Stomach (tissue), 9 donors: ENCODE measurements around the gene TF. TPM values are rescaled to one million over a fixed set of nuclear protein-coding genes. Genes with fewer than 3 reads are reported as not detected.

ENCODE experiments used
- DNase-seq, 2 donors: peaks; one replicate each; pipeline versions ENCODE4 v3.0.0 to v3.0.0-alpha.2; 2013 to 2019
- H3K27ac ChIP-seq, 5 donors: fragments of 200-600 bp in 4 of 5; sonication (generic) in 4 of 5; one replicate each; pipeline ENCODE4 v1.5.1; 2013 to 2019; ENCODE audit warnings: mild to moderate bottlenecking in 1 of 5, moderate library complexity in 1 of 5
- H3K27me3 ChIP-seq, 3 donors: fragments of 200-600 bp; sonication (generic); one replicate each; pipeline ENCODE4 v1.5.1; 2017 to 2019; ENCODE audit warnings: mixed run types in 1 of 3
- H3K36me3 ChIP-seq, 4 donors: fragments of 200-600 bp; sonication (generic); 1 replicate in 3 of 4; 2 replicates in 1 of 4; pipeline ENCODE4 v1.5.1; 2016 to 2019
- H3K4me1 ChIP-seq, 4 donors: fragments of 200-600 bp; sonication (generic); one replicate each; pipeline ENCODE4 v1.5.1; 2016 to 2019
- H3K4me3 ChIP-seq, 4 donors: fragments of 200-600 bp; sonication (generic) in 3 of 4; one replicate each; pipeline ENCODE4 v1.5.1; 2016 to 2019; ENCODE audit warnings: mild to moderate bottlenecking in 1 of 4
- H3K9me3 ChIP-seq, 4 donors: fragments of 200-600 bp; sonication (generic); one replicate each; pipeline ENCODE4 v1.5.1; 2016 to 2019
- EP300 ChIP-seq: sonication (generic); formaldehyde crosslinking; IDR thresholded peaks from one replicate; pipeline ENCODE4 v1.6.1; 2017; ENCODE audit warnings: antibody characterized with exemption
- POLR2A ChIP-seq, 4 donors: fragments of 450-650 bp; IDR thresholded peaks; one replicate each; pipeline ENCODE4 v1.6.1; 2016; ENCODE audit warnings: antibody characterized with exemption in 4 of 4, control low read depth in 2 of 4, mild to moderate bottlenecking in 1 of 4, moderate library complexity in 1 of 4
- POLR2AphosphoS5 ChIP-seq, 3 donors: sonication (generic); formaldehyde crosslinking; IDR thresholded peaks; one replicate each; pipeline ENCODE4 v1.6.1; 2016; ENCODE audit warnings: antibody characterized with exemption in 3 of 3
- WGBS, 5 donors: extraction: QIAGEN DNeasy Blood & Tissue Kit in 3 of 5; methylation state at CpG; one replicate each; pipeline versions ENCODE4 v1.1.5 to v1.1.7; 2013 to 2018; 5-methylcytosine and 5-hydroxymethylcytosine counted together
- intact Hi-C: fragments of 100-400 bp; cut with DNase I; formaldehyde crosslinking; loops from one replicate; pipeline ENCODE4 v1.15.1; 2023; ENCODE audit warnings: low total_unique reads
- polyA plus RNA-seq, 3 donors: library from polyadenylated mRNA; stranded (reverse); fragments of 200-250 nt; gene quantifications; one replicate each; pipeline ENCODE4 v1.2.3, GENCODE V29; 2013
- total RNA-seq, 5 donors: library from RNA; depleted of rRNA; stranded (reverse); fragments of >200 nt; gene quantifications; one replicate each; pipeline versions ENCODE4 v1.1.0 to v1.2.3, GENCODE V29; 2014 to 2016
- TF ChIP-seq, protein P1 (sequence below), 7 experiments: fragments of 450-650 bp in 4 of 7; fragments of 200-600 bp in 3 of 7; sonication (generic) in 3 of 7; IDR thresholded peaks; one replicate each; pipeline ENCODE4 v1.5.1; 2016 to 2019; ENCODE audit warnings: antibody characterized with exemption in 7 of 7, control low read depth in 2 of 7, mild to moderate bottlenecking in 1 of 7
- donor health status: healthy with polysubstance abuse.
- donor health status: Bipolar disorder and iron deficiency.
- donor health status: healthy.

The TF gene
- total and polyA plus RNA-seq, 8 donors = under 0.01 to 16.2 (median 0.68) TPM; not detected in 1

GRCh38 chr3:133825969-133826727 lies 80.0 kb downstream of the TF start:
- H3K4me1 ChIP-seq = peaks cover 0 to 9% (median 4%) of the 10 kb centered on the region in 4 donors
- H3K9me3 ChIP-seq = no peaks in the 10 kb centered on the region
- intact Hi-C loops = no loop called here
- no peak overlapping the region for H3K27ac ChIP-seq
- H3K36me3 ChIP-seq = peaks cover 0 to 53% (median 46%) of the 10 kb centered on the region in 4 donors
- no peak overlapping the region for H3K4me3 ChIP-seq
- H3K27me3 ChIP-seq = no peaks in the 10 kb centered on the region
- 82 to 89% (median 85%) methylated on average over 12 of the region's 12 CpGs for WGBS, 5 donors
- DNase-seq = no peak
- TF ChIP-seq POLR2A (IDR thresholded peaks at IDR 0.05) (no peak), POLR2AphosphoS5 (IDR thresholded peaks at IDR 0.05) (no peak), EP300 (no peak)
- TF ChIP-seq, protein P1, sequence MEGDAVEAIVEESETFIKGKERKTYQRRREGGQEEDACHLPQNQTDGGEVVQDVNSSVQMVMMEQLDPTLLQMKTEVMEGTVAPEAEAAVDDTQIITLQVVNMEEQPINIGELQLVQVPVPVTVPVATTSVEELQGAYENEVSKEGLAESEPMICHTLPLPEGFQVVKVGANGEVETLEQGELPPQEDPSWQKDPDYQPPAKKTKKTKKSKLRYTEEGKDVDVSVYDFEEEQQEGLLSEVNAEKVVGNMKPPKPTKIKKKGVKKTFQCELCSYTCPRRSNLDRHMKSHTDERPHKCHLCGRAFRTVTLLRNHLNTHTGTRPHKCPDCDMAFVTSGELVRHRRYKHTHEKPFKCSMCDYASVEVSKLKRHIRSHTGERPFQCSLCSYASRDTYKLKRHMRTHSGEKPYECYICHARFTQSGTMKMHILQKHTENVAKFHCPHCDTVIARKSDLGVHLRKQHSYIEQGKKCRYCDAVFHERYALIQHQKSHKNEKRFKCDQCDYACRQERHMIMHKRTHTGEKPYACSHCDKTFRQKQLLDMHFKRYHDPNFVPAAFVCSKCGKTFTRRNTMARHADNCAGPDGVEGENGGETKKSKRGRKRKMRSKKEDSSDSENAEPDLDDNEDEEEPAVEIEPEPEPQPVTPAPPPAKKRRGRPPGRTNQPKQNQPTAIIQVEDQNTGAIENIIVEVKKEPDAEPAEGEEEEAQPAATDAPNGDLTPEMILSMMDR (IDR thresholded peaks at IDR 0.05) = no peak

GRCh38 chr3:133827136-133827535 lies 80.9 kb downstream of the TF start:
- Histone ChIP-seq H3K4me1 (peaks cover 0 to under 1% (median 0%) of the 10 kb centered on the region in 4 donors), H3K9me3 (no peaks in the 10 kb centered on the region), H3K27ac (no peak overlapping the region), H3K36me3 (peaks cover 0 to 43% (median 36%) of the 10 kb centered on the region in 4 donors), H3K27me3 (no peaks in the 10 kb centered on the region), H3K4me3 (no peak overlapping the region)
- intact Hi-C loops = no loop called here
- WGBS, 5 donors = 10 to 55% (median 48%) methylated on average over 1 of the region's 1 CpG
- DNase-seq = no peak
- TF ChIP-seq POLR2AphosphoS5 (IDR thresholded peaks at IDR 0.05) (no peak), EP300 (no peak), POLR2A (IDR thresholded peaks at IDR 0.05) (no peak)
- TF ChIP-seq, protein P1 (IDR thresholded peaks at IDR 0.05) = no peak

DNA sequence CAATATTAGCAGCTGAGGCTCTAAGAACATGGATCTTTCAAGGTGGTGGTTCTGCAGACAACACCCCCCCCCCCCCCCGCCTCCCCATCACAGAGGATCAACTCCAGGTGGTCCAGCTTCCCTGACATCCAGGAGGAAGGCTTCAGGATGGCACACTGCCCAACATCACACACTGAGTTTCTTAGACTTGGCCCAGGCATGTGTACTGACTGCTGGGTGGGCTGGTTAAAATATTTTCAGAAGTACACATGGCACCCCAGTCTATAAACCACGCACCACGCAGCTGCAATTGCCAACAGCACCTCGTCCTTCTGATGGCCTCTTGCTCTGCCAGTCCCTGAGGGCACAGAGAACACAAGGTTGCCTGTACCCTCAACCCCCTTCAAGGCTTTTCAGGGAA lies 81.5 kb downstream of the TF start:
- Histone ChIP-seq H3K4me1 (no peaks in the 10 kb centered on the region), H3K27me3 (no peaks in the 10 kb centered on the region), H3K36me3 (peaks cover 0 to 37% (median 30%) of the 10 kb centered on the region in 4 donors), H3K4me3 (no peak overlapping the region), H3K9me3 (no peaks in the 10 kb centered on the region), H3K27ac (no peak overlapping the region)
- 66 to 88% (median 77%) methylated on average over 4 of the region's 4 CpGs for WGBS, 5 donors
- TF ChIP-seq POLR2A (IDR thresholded peaks at IDR 0.05) (no peak), EP300 (no peak), POLR2AphosphoS5 (IDR thresholded peaks at IDR 0.05) (no peak)
- TF ChIP-seq, protein P1 (IDR thresholded peaks at IDR 0.05) = no peak
- intact Hi-C loops = no loop called here
- DNase-seq = no peak

DNA sequence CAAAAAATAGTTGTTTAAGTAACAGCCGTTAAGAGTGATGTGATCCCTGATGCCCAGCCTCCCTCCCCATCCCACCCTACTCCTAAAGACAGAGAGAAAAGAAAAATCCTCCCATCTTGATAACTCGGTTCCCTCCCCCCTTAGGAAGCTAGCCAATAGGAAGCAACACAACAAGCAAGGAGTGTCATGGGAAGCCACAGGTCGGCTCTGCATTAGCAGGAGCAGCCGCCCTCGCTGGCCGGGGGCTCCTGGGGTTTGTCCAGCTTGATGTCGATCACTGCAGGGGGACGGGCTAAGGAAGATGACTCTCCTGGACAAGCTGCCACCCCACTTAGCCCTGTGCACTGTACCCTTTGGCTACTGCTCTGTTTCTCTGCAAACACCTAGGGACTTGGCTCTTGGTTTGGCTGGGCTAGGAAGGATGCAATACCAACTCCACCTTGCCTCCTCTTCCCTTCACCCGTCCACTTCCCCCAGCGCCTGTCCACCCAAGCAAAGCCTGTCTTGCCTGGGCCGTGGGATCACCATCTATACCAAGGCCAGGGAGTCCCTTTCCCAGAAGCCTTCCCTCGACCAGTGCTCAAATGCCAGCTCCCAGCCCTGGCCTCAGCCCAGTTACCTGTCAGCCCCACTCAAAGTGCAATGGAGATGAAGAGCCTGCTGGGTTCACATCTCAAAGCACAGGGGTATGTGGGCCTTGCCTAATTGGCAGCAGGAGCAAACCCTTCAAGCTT lies 82.5 kb downstream of the TF start:
- DNase-seq = no peak
- TF ChIP-seq POLR2AphosphoS5 (IDR thresholded peaks at IDR 0.05) = no peak
- no peak for TF ChIP-seq POLR2A (IDR thresholded peaks at IDR 0.05)
- no peak for TF ChIP-seq EP300
- TF ChIP-seq, protein P1 (IDR thresholded peaks at IDR 0.05) = no peak
- H3K4me1 ChIP-seq = no peaks in the 10 kb centered on the region
- intact Hi-C loops = no loop called here
- WGBS, 5 donors = 68 to 80% (median 75%) methylated on average over 8 to 12 of the region's 12 CpGs
- H3K9me3 ChIP-seq = no peaks in the 10 kb centered on the region
- H3K36me3 ChIP-seq = peaks cover 0 to 27% (median 21%) of the 10 kb centered on the region in 4 donors
- H3K4me3 ChIP-seq = no peak overlapping the region
- H3K27me3 ChIP-seq = no peaks in the 10 kb centered on the region
- H3K27ac ChIP-seq = no peak overlapping the region
